DOHH2 (cell line): Measurements from ENCODE around the gene SPHK1.

Experiments
- EZH2phosphoT487 ChIP-seq: fragments of 200-600 bp; sonication (generic); IDR thresholded peaks from 2 replicates; pipeline ENCODE4 v1.6.1; 2017; ENCODE audit warnings: borderline replicate concordance, mild to moderate bottlenecking, antibody characterized with exemption, low read length, moderate library complexity, mixed read lengths
- TF ChIP-seq, protein P1 (sequence below): fragments of 200-600 bp; sonication (generic); IDR thresholded peaks from one replicate; pipeline ENCODE4 v1.5.1; 2014; ENCODE audit warnings: antibody characterized with exemption, mild to moderate bottlenecking, low read depth, low read length; ENCODE audit not compliant: poor library complexity, severe bottlenecking

DNA sequence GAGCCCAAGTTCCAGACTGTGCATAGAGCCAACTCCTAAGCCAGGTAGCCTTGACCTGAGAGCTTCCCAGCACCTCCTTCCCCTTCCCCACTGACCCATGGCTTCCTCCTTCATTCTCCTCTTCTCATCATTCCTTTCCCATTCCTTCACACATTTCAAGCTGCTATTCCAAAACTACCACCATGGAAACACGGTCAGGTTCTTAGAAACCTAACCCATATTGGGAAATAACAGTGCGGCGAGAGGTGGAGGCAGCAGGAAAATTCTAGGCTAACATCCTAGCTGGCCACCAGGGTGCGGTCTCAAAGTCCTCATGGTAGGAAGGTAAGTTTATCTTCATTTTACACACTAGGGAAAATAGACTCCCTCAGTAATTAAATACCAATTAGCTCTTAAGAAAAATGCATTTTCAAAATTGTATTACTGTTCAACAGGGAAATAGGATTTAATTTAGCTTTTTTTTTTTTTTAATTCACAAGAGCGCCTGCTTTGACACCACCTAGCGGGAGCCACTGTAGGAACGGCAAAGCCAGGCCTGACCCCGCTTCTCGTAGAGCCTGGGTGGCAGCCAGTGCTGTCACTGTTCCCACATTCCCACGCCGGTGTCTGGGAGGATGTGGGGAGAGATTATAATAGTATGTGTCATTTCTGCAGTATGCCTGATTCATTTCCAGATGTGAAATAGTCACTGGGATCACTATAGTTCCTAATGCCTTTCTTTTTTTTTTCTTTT lies 14.0 kb upstream of the SPHK1 start:
- TF ChIP-seq, protein P1, sequence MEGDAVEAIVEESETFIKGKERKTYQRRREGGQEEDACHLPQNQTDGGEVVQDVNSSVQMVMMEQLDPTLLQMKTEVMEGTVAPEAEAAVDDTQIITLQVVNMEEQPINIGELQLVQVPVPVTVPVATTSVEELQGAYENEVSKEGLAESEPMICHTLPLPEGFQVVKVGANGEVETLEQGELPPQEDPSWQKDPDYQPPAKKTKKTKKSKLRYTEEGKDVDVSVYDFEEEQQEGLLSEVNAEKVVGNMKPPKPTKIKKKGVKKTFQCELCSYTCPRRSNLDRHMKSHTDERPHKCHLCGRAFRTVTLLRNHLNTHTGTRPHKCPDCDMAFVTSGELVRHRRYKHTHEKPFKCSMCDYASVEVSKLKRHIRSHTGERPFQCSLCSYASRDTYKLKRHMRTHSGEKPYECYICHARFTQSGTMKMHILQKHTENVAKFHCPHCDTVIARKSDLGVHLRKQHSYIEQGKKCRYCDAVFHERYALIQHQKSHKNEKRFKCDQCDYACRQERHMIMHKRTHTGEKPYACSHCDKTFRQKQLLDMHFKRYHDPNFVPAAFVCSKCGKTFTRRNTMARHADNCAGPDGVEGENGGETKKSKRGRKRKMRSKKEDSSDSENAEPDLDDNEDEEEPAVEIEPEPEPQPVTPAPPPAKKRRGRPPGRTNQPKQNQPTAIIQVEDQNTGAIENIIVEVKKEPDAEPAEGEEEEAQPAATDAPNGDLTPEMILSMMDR = no peak
- no peak for TF ChIP-seq EZH2phosphoT487
